Measurements from ENCODE around the gene CERS6. TPM values are rescaled to one million over a fixed set of nuclear protein-coding genes. Genes with fewer than 3 reads are reported as not detected.
"Not testable (repeated sequence)": the region's sequence is repeated elsewhere in the genome, so short reads cannot be mapped to it uniquely, and the experiment has no call there.

CERS6 gene
- polyA plus RNA-seq, 1 donor (not counting 4 experiments of a cell fraction or from before 2014, with no cell fraction given), result 19.5 TPM

DNA sequence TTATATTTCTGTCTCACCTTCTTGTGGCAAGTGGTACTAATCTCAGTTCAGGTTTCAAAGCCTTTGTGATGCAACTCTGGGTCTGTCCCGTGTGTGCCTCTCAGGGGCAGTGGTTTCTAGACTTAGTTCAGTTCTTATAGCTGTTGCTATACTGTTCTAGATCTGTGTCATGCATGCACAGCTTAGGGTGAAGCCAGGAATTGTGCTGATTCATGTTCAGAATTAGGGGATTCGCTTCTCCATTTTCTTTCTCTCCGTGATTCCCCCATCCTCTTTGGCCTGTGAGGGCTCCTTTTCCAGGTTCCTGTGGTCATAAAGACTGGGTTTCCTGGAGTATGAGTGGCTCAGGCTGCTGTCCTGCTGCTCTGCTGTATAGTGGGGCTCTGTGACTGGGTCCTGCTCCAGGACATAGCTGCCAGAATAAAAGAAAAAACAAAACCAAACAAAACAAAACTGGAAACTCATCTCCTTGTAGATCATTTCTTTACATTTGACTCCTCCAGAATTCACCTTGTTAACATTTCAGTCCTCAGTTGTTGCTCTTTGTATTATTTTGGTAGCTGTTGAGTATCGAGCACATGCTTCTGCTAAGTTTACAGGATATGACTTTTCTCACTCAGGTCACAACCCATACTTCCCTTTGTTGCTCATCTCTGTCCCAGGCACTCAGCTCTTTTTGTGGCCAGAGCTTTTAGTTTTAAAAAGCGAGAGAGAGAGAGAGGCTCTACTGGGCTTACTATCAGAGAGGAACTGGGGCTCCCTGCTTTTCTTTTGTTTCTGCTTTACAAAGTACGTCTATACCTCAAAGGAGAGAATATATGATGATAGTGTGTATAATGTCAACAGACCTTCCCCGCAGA, 34.2 kb downstream of the CERS6 start:
- no peak overlapping the region for H2AFZ ChIP-seq (ENCODE audit: control insufficient read depth, low read length)
- no peaks in the 10 kb centered on the region for H3K27me3 ChIP-seq (ENCODE audit: control insufficient read depth, extremely low read depth, insufficient read depth, low read length)
- TF ChIP-seq EZH2 (IDR thresholded peaks at IDR 0.05; ENCODE audit: low read length), result no peak
- no peak for TF ChIP-seq CTCF (optimal IDR thresholded peaks at IDR 0.05 in 1 of 3, IDR thresholded peaks at IDR 0.05 in 1 of 3, conservative IDR thresholded peaks at IDR 0.05 in 1 of 3; ENCODE audit: extremely low read depth in 1 of 3, insufficient read depth in 2 of 3, low read length in 3 of 3)
- H3K27ac ChIP-seq (ENCODE audit: control insufficient read depth, insufficient read depth, low read length), result peak overlapping the region; percentile 67
- FAIRE-seq, result peak; percentile 82
- dilution Hi-C loops (cut with MboI; ENCODE audit: extremely low pct_ligation_motif_present, low sequenced_read_pairs), result no loop called here
- DNase-seq (ENCODE audit: low read depth, low spot score), result no peak
- H3K4me1 ChIP-seq (ENCODE audit: control insufficient read depth, extremely low read depth, insufficient read depth, low read length), result peaks cover 10% of the 10 kb centered on the region
- no peaks in the 10 kb centered on the region for H3K9me3 ChIP-seq (ENCODE audit: control insufficient read depth, low read depth, low read length)
- H4K20me1 ChIP-seq (ENCODE audit: control insufficient read depth, extremely low read depth, insufficient read depth, low read length), result no peaks in the 10 kb centered on the region
- H3K36me3 ChIP-seq (ENCODE audit: control insufficient read depth in 2 of 2, extremely low read depth in 1 of 2, insufficient read depth in 2 of 2, low read length in 2 of 2), result no peaks in the 10 kb centered on the region
- H3K9me1 ChIP-seq (ENCODE audit: control insufficient read depth, extremely low read depth, insufficient read depth, low read length), result no peaks in the 10 kb centered on the region
- peak overlapping the region; percentile 31 for H3K9ac ChIP-seq (ENCODE audit: control insufficient read depth, extremely low read depth, insufficient read depth, low read length)
- peaks cover 67% of the 10 kb centered on the region for H3K79me2 ChIP-seq (ENCODE audit: control insufficient read depth, insufficient read depth, low read length)
- H3K4me3 ChIP-seq (ENCODE audit: control insufficient read depth in 2 of 3, extremely low read depth in 1 of 3, insufficient read depth in 2 of 3, low read depth in 1 of 3, low read length in 3 of 3), result no peak overlapping the region
- H3K4me2 ChIP-seq (ENCODE audit: control insufficient read depth, extremely low read depth, insufficient read depth, low read depth, low read length), result peak overlapping the region; percentile 51

DNA sequence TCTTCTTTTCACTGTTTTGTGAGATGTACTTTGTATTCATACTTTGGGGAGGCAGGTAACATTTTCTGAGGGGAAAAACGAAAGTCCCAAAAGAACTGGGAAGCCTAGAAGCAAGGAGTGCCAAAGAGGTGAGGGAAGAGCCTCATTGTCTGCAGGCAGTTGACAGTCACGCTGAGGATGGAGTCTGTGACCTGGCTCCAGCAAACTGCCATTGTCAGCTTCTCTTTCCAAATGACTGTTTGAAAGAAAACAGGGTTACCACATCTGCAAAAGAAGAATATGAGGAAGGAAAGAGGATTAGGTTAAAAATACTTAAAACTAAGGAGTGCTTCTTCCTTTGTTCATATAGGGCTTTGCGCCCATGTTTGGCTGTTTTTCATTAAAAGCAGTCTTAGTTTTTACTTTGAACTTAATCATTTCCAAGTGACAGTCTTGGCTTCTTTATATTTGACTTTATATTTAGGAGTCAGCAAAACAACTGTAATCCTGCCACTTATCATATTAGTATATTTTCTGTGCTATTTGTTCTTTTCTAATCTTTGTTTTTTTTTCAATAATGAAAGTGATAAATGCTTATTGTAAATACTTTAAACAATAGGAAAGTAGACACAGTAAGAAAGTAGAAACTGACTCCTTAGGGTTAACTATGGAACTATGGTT, 35.0 kb downstream of the CERS6 start:
- Histone ChIP-seq H3K79me2 (ENCODE audit: control insufficient read depth, insufficient read depth, low read length) (peaks cover 66% of the 10 kb centered on the region), H3K27ac (ENCODE audit: control insufficient read depth, insufficient read depth, low read length) (peak overlapping the region; percentile 13), H2AFZ (ENCODE audit: control insufficient read depth, low read length) (no peak overlapping the region)

DNA sequence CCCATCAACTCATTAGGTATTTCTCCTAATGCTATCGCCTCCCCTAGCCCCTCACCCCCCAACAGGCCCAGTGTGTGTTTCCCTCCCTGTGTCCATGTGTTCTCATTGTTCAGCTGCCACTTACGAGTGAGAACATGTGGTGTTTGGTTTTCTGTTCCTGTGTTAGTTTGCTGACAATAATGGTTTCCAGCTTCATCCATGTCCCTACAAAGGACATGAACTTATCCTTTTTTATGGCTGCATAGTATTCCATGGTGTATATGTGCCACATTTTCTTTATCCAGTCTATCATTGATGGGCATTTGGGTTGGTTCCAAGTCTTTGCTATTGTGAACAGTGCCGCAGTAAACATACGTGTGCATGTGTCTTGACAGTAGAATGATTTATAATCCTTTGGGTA, 35.7 kb downstream of the CERS6 start:
- H4K20me1 ChIP-seq (ENCODE audit: control insufficient read depth, extremely low read depth, insufficient read depth, low read length); H3K27ac ChIP-seq (ENCODE audit: control insufficient read depth, insufficient read depth, low read length); H3K4me3 ChIP-seq (ENCODE audit: control insufficient read depth in 2 of 3, extremely low read depth in 1 of 3, insufficient read depth in 2 of 3, low read depth in 1 of 3, low read length in 3 of 3); FAIRE-seq; H3K9ac ChIP-seq (ENCODE audit: control insufficient read depth, extremely low read depth, insufficient read depth, low read length); H3K9me1 ChIP-seq (ENCODE audit: control insufficient read depth, extremely low read depth, insufficient read depth, low read length); DNase-seq (ENCODE audit: low read depth, low spot score); H2AFZ ChIP-seq (ENCODE audit: control insufficient read depth, low read length); H3K36me3 ChIP-seq (ENCODE audit: control insufficient read depth in 2 of 2, extremely low read depth in 1 of 2, insufficient read depth in 2 of 2, low read length in 2 of 2); H3K4me2 ChIP-seq (ENCODE audit: control insufficient read depth, extremely low read depth, insufficient read depth, low read depth, low read length); dilution Hi-C loops (cut with MboI; ENCODE audit: extremely low pct_ligation_motif_present, low sequenced_read_pairs); H3K27me3 ChIP-seq (ENCODE audit: control insufficient read depth, extremely low read depth, insufficient read depth, low read length); H3K9me3 ChIP-seq (ENCODE audit: control insufficient read depth, low read depth, low read length): not testable (repeated sequence)
- peaks cover 10% of the 10 kb centered on the region for H3K4me1 ChIP-seq (ENCODE audit: control insufficient read depth, extremely low read depth, insufficient read depth, low read length)
- peaks cover 64% of the 10 kb centered on the region for H3K79me2 ChIP-seq (ENCODE audit: control insufficient read depth, insufficient read depth, low read length)

More for the DNA sequence above, 35.0 kb downstream of the CERS6 start:
- Histone ChIP-seq H3K36me3 (ENCODE audit: control insufficient read depth in 2 of 2, extremely low read depth in 1 of 2, insufficient read depth in 2 of 2, low read length in 2 of 2) (no peaks in the 10 kb centered on the region), H3K9me1 (ENCODE audit: control insufficient read depth, extremely low read depth, insufficient read depth, low read length) (no peaks in the 10 kb centered on the region), H3K4me2 (ENCODE audit: control insufficient read depth, extremely low read depth, insufficient read depth, low read depth, low read length) (peak overlapping the region; percentile 51), H3K4me1 (ENCODE audit: control insufficient read depth, extremely low read depth, insufficient read depth, low read length) (peaks cover 10% of the 10 kb centered on the region), H3K9ac (ENCODE audit: control insufficient read depth, extremely low read depth, insufficient read depth, low read length) (no peak overlapping the region), H3K4me3 (ENCODE audit: control insufficient read depth in 2 of 3, extremely low read depth in 1 of 3, insufficient read depth in 2 of 3, low read depth in 1 of 3, low read length in 3 of 3) (no peak overlapping the region), H3K9me3 (ENCODE audit: control insufficient read depth, low read depth, low read length) (no peaks in the 10 kb centered on the region), H3K27me3 (ENCODE audit: control insufficient read depth, extremely low read depth, insufficient read depth, low read length) (no peaks in the 10 kb centered on the region), H4K20me1 (ENCODE audit: control insufficient read depth, extremely low read depth, insufficient read depth, low read length) (no peaks in the 10 kb centered on the region)
- peak; percentile 9 for FAIRE-seq
- no peak for TF ChIP-seq CTCF (optimal IDR thresholded peaks at IDR 0.05 in 1 of 3, IDR thresholded peaks at IDR 0.05 in 1 of 3, conservative IDR thresholded peaks at IDR 0.05 in 1 of 3; ENCODE audit: extremely low read depth in 1 of 3, insufficient read depth in 2 of 3, low read length in 3 of 3)
- no peak for TF ChIP-seq EZH2 (IDR thresholded peaks at IDR 0.05; ENCODE audit: low read length)
- DNase-seq (ENCODE audit: low read depth, low spot score), result no peak
- dilution Hi-C loops (cut with MboI; ENCODE audit: extremely low pct_ligation_motif_present, low sequenced_read_pairs), result no loop called here
